Karpas-422 (cell line): ENCODE measurements around the gene HCRTR2. TPM values are rescaled to one million over a fixed set of nuclear protein-coding genes. Genes with fewer than 3 reads are reported as not detected.

Experiments
- DNase-seq: peaks from one replicate; pipeline ENCODE4 v3.0.0-alpha.2; 2015
- H2AFZ ChIP-seq: fragments of 200-600 bp; sonication (generic); 2 replicates; pipeline ENCODE4 v1.6.1; 2014; ENCODE audit warnings: antibody characterized with exemption, low read length, mixed read lengths
- H3K27ac ChIP-seq: fragments of 200-600 bp; sonication (generic); 2 replicates; pipeline ENCODE4 v1.5.1; 2014; ENCODE audit warnings: mild to moderate bottlenecking, low read length, moderate library complexity
- H3K27me3 ChIP-seq: fragments of 200-600 bp; sonication (generic); 2 replicates; pipeline ENCODE4 v1.6.1; 2014; ENCODE audit warnings: low read length, mixed read lengths
- H3K36me3 ChIP-seq: fragments of 200-600 bp; sonication (generic); 2 replicates; pipeline ENCODE4 v1.6.1; 2014; ENCODE audit warnings: low read length, mixed read lengths; ENCODE audit not compliant: insufficient read depth
- H3K4me1 ChIP-seq: fragments of 200-600 bp; sonication (generic); 2 replicates; pipeline ENCODE4 v1.6.1; 2014; ENCODE audit warnings: mild to moderate bottlenecking, low read length, mixed read lengths
- H3K4me2 ChIP-seq: fragments of 200-600 bp; sonication (generic); 2 replicates; pipeline ENCODE4 v1.6.1; 2014; ENCODE audit warnings: low read length, low read depth, mild to moderate bottlenecking; ENCODE audit not compliant: poor library complexity, severe bottlenecking
- H3K4me3 ChIP-seq: fragments of 200-600 bp; sonication (generic); 2 replicates; pipeline ENCODE4 v1.5.1; 2014; ENCODE audit warnings: mild to moderate bottlenecking, antibody characterized with exemption, low read length, mixed read lengths
- H3K79me2 ChIP-seq: fragments of 200-600 bp; sonication (generic); 2 replicates; pipeline ENCODE4 v1.6.1; 2014; ENCODE audit warnings: mild to moderate bottlenecking, low read length, mixed read lengths
- H3K9ac ChIP-seq: fragments of 200-600 bp; sonication (generic); 2 replicates; pipeline ENCODE4 v1.6.0; 2014; ENCODE audit warnings: low read length
- H3K9me2 ChIP-seq: fragments of 200-600 bp; sonication (generic), shearing (Covaris generic); replicated peaks from 2 replicates; pipeline ENCODE4 v1.6.0; 2014; ENCODE audit warnings: mild to moderate bottlenecking, low read length, moderate library complexity; ENCODE audit not compliant: insufficient read depth
- H3K9me3 ChIP-seq: fragments of 300-700, 200-600 bp; sonication (generic); 2 replicates; pipeline ENCODE4 v1.6.1; 2014; ENCODE audit warnings: low read length, mixed read lengths
- H4K20me1 ChIP-seq: fragments of 200-600 bp; sonication (generic); 2 replicates; pipeline ENCODE4 v1.6.1; 2014; ENCODE audit warnings: mild to moderate bottlenecking, antibody characterized with exemption, low read length, low read depth; ENCODE audit not compliant: insufficient read depth
- total RNA-seq: library from RNA; depleted of rRNA; stranded (reverse); fragments of >200 nt; shearing (Covaris generic); gene quantifications from 2 replicates; pipeline ENCODE4 v1.2.3, GENCODE V29; 2014; ENCODE audit warnings: low replicate concordance

The HCRTR2 gene
- total RNA-seq, 1 experiment from 2014 or later: not detected

- no peaks in the 10 kb centered on the region for H3K9me2 ChIP-seq
- no peaks in the 10 kb centered on the region for H3K27me3 ChIP-seq
- H4K20me1 ChIP-seq: no peaks in the 10 kb centered on the region
- no peak overlapping the region for H3K27ac ChIP-seq
- H3K36me3 ChIP-seq: no peaks in the 10 kb centered on the region
- no peaks in the 10 kb centered on the region for H3K79me2 ChIP-seq
- H3K4me1 ChIP-seq: no peaks in the 10 kb centered on the region
- no peak overlapping the region for H2AFZ ChIP-seq
- DNase-seq: no peak
- H3K4me3 ChIP-seq: no peak overlapping the region
- no peaks in the 10 kb centered on the region for H3K9me3 ChIP-seq
- no peak overlapping the region for H3K9ac ChIP-seq
- H3K4me2 ChIP-seq: no peak overlapping the region
Observed at GRCh38 chr6:55250400-55250799, 76.1 kb downstream of the HCRTR2 start.

DNA sequence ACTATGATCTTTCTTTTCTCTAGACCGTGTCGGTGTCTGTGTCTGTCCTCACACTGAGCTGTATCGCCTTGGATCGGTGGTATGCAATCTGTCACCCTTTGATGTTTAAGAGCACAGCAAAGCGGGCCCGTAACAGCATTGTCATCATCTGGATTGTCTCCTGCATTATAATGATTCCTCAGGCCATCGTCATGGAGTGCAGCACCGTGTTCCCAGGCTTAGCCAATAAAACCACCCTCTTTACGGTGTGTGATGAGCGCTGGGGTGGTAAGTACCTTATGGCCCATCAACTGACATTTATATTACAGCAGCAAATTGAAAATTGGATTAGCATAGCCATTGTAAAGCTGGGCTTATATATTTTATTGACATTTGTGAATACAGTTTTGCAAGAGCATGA is 80.8 kb downstream of the HCRTR2 start:
- Histone ChIP-seq H4K20me1 (no peaks in the 10 kb centered on the region), H3K9ac (no peak overlapping the region), H3K9me2 (no peaks in the 10 kb centered on the region), H3K27ac (no peak overlapping the region), H3K4me2 (no peak overlapping the region), H3K27me3 (no peaks in the 10 kb centered on the region), H3K36me3 (no peaks in the 10 kb centered on the region), H3K9me3 (no peaks in the 10 kb centered on the region), H3K4me3 (no peak overlapping the region), H3K4me1 (no peaks in the 10 kb centered on the region), H3K79me2 (no peaks in the 10 kb centered on the region), H2AFZ (no peak overlapping the region)
- DNase-seq: no peak

DNA sequence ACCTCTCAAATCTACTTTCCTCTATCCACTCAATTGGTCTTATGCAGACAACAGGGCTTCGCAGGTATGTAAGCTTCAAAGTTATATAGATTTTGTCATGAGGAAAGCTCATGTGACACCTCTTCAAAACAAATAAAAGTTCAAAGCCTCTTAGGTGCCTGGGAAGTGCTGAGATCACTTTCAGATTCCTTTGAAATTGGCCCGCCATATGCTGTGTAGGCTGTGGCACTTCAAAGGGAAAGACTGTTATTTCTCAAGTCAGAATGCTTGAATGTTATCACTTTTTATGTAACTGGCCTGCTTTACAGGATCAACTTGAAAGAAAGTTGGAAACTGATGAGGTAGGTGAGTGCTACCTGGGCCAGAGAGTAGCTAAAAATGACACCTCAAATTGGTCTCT is 85.9 kb downstream of the HCRTR2 start:
- Histone ChIP-seq H3K4me3 (no peak overlapping the region), H3K4me1 (no peaks in the 10 kb centered on the region), H3K36me3 (no peaks in the 10 kb centered on the region), H3K9me3 (no peaks in the 10 kb centered on the region), H2AFZ (no peak overlapping the region), H3K9ac (no peak overlapping the region), H4K20me1 (no peaks in the 10 kb centered on the region), H3K79me2 (no peaks in the 10 kb centered on the region), H3K27me3 (no peaks in the 10 kb centered on the region), H3K9me2 (0 out of 2 replicates have a peak, but pooled peaks cover 5% of the 10 kb centered on the region), H3K4me2 (no peak overlapping the region), H3K27ac (no peak overlapping the region)
- no peak for DNase-seq

GRCh38 chr6:55265409-55266114 is 91.2 kb downstream of the HCRTR2 start:
- H3K9me2 ChIP-seq: 0 out of 2 replicates have a peak, but pooled peaks cover 4% of the 10 kb centered on the region
- H3K27ac ChIP-seq: no peak overlapping the region
- H4K20me1 ChIP-seq: no peaks in the 10 kb centered on the region
- no peaks in the 10 kb centered on the region for H3K27me3 ChIP-seq
- H2AFZ ChIP-seq: no peak overlapping the region
- H3K36me3 ChIP-seq: no peaks in the 10 kb centered on the region
- no peaks in the 10 kb centered on the region for H3K4me1 ChIP-seq
- H3K9me3 ChIP-seq: no peaks in the 10 kb centered on the region
- no peaks in the 10 kb centered on the region for H3K79me2 ChIP-seq
- no peak overlapping the region for H3K9ac ChIP-seq
- H3K4me2 ChIP-seq: no peak overlapping the region
- no peak overlapping the region for H3K4me3 ChIP-seq
- no peak for DNase-seq

GRCh38 chr6:55266896-55267295 is 92.6 kb downstream of the HCRTR2 start:
- Histone ChIP-seq H3K36me3 (no peaks in the 10 kb centered on the region), H3K9ac (no peak overlapping the region), H2AFZ (no peak overlapping the region), H3K4me2 (no peak overlapping the region), H3K79me2 (no peaks in the 10 kb centered on the region), H4K20me1 (no peaks in the 10 kb centered on the region), H3K9me2 (no peaks in the 10 kb centered on the region), H3K9me3 (no peaks in the 10 kb centered on the region), H3K27me3 (no peaks in the 10 kb centered on the region), H3K4me3 (no peak overlapping the region), H3K27ac (no peak overlapping the region), H3K4me1 (no peaks in the 10 kb centered on the region)
- DNase-seq: no peak

- Histone ChIP-seq H3K4me3 (no peak overlapping the region), H3K79me2 (no peaks in the 10 kb centered on the region), H3K9ac (no peak overlapping the region), H3K27me3 (0 out of 2 replicates have a peak, but pooled peaks cover 2% of the 10 kb centered on the region), H3K9me3 (no peaks in the 10 kb centered on the region), H3K36me3 (no peaks in the 10 kb centered on the region), H3K27ac (no peak overlapping the region), H4K20me1 (no peaks in the 10 kb centered on the region), H3K4me2 (no peak overlapping the region), H3K9me2 (no peaks in the 10 kb centered on the region), H3K4me1 (no peaks in the 10 kb centered on the region), H2AFZ (no peak overlapping the region)
- DNase-seq: peak; percentile 83
Observed at GRCh38 chr6:55276745-55277530, 102.6 kb downstream of the HCRTR2 start.

DNA sequence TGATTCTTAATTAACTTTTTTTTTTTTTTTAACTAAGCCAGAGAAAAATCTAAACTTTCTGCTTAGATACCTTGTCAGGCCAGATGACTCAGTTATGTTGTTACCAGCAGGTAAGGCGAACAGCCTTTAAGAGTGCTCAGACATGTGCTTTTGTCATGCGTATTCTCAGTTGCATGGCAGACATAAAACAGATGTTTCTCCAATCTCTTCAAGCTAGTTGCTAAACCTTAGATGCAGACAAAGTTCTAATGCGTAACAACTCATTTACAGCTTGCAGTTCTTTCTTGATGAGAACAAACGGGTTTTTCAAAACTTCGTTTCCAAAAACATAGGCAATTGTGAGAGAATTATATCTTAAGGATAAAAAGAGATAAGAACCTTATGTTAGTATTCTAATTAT is 103.3 kb downstream of the HCRTR2 start:
- no peaks in the 10 kb centered on the region for H3K36me3 ChIP-seq
- no peak overlapping the region for H2AFZ ChIP-seq
- no peaks in the 10 kb centered on the region for H3K9me3 ChIP-seq
- no peaks in the 10 kb centered on the region for H4K20me1 ChIP-seq
- no peak overlapping the region for H3K27ac ChIP-seq
- H3K4me3 ChIP-seq: no peak overlapping the region
- H3K27me3 ChIP-seq: 0 out of 2 replicates have a peak, but pooled peaks cover 2% of the 10 kb centered on the region
- H3K79me2 ChIP-seq: no peaks in the 10 kb centered on the region
- no peaks in the 10 kb centered on the region for H3K4me1 ChIP-seq
- H3K9me2 ChIP-seq: no peaks in the 10 kb centered on the region
- no peak for DNase-seq
- H3K4me2 ChIP-seq: no peak overlapping the region
- H3K9ac ChIP-seq: no peak overlapping the region

GRCh38 chr6:55281215-55281614 is 106.9 kb downstream of the HCRTR2 start:
- H3K4me3 ChIP-seq: no peak overlapping the region
- no peaks in the 10 kb centered on the region for H3K4me1 ChIP-seq
- no peaks in the 10 kb centered on the region for H3K36me3 ChIP-seq
- no peaks in the 10 kb centered on the region for H3K27me3 ChIP-seq
- no peak for DNase-seq
- H3K9me2 ChIP-seq: no peaks in the 10 kb centered on the region
- H2AFZ ChIP-seq: no peak overlapping the region
- no peaks in the 10 kb centered on the region for H4K20me1 ChIP-seq
- H3K79me2 ChIP-seq: no peaks in the 10 kb centered on the region
- H3K4me2 ChIP-seq: no peak overlapping the region
- no peaks in the 10 kb centered on the region for H3K9me3 ChIP-seq
- H3K27ac ChIP-seq: no peak overlapping the region
- H3K9ac ChIP-seq: no peak overlapping the region
